ENCODE measurements around the gene FKBP1A. TPM values are rescaled to one million over a fixed set of nuclear protein-coding genes. Genes with fewer than 3 reads are reported as not detected.

Gene FKBP1A
- total and polyA plus RNA-seq, 9 of the 15 experiments (the other 6 are each of a cell fraction or from before 2014, with no cell fraction given), result 48.8 to 502 (median 89.6) TPM

DNA sequence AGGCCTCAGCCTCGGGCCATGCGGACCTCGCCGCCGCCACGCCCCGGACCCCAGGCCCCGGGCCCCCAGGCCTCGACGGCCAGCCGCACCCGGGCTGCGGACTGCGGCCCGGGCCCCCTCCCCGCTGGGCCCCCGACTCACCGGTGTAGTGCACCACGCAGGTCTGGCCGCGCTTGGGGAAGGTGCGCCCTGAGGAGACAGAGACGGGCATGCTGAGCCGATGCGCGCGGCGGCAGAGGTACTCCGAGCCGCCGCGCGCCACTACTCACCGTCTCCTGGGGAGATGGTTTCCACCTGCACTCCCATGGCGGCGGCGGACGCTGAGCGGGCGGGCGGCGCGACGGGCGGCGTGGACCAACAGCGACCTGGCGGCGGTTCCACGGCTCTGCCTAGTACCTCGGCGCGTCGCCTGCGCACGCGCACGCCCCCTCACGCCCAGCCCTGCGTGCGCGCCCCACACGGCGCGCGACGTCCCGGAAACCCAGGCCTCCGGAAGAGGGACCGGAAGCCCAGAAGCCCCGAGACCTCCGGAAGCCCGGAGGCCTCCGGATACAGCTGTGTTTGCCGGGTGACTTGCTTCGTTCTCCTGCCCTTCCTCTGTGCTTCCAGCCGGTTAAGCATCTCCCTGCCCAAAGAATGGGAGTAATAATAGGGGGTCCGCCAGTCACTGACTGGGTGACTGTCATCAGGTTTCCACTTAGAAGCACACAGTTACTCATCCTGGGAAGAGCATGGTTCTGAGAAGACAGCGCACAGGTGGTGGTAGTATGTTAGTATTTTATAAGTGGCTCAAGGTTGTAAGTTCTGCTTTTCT lies at the start of gene FKBP1A (continued):
- TF ChIP-seq ID3 (CRISPR knock-in tag; IDR thresholded peaks at IDR 0.05), result no peak
- TF ChIP-seq ID3 (tag; IDR thresholded peaks at IDR 0.05), result no peak
- TF ChIP-seq STAT5B (CRISPR knock-in tag; IDR thresholded peaks at IDR 0.05), result no peak
- TF ChIP-seq ZC3H8 (IDR thresholded peaks at IDR 0.05), result no peak
- TF ChIP-seq CBX3 (IDR thresholded peaks at IDR 0.05; ENCODE audit: borderline replicate concordance in 1 of 2, low read length in 2 of 2), result no peak
- no peak for TF ChIP-seq RBM39 (optimal IDR thresholded peaks at IDR 0.05; ENCODE audit: low read depth, low read length)
- TF ChIP-seq, protein P1, sequence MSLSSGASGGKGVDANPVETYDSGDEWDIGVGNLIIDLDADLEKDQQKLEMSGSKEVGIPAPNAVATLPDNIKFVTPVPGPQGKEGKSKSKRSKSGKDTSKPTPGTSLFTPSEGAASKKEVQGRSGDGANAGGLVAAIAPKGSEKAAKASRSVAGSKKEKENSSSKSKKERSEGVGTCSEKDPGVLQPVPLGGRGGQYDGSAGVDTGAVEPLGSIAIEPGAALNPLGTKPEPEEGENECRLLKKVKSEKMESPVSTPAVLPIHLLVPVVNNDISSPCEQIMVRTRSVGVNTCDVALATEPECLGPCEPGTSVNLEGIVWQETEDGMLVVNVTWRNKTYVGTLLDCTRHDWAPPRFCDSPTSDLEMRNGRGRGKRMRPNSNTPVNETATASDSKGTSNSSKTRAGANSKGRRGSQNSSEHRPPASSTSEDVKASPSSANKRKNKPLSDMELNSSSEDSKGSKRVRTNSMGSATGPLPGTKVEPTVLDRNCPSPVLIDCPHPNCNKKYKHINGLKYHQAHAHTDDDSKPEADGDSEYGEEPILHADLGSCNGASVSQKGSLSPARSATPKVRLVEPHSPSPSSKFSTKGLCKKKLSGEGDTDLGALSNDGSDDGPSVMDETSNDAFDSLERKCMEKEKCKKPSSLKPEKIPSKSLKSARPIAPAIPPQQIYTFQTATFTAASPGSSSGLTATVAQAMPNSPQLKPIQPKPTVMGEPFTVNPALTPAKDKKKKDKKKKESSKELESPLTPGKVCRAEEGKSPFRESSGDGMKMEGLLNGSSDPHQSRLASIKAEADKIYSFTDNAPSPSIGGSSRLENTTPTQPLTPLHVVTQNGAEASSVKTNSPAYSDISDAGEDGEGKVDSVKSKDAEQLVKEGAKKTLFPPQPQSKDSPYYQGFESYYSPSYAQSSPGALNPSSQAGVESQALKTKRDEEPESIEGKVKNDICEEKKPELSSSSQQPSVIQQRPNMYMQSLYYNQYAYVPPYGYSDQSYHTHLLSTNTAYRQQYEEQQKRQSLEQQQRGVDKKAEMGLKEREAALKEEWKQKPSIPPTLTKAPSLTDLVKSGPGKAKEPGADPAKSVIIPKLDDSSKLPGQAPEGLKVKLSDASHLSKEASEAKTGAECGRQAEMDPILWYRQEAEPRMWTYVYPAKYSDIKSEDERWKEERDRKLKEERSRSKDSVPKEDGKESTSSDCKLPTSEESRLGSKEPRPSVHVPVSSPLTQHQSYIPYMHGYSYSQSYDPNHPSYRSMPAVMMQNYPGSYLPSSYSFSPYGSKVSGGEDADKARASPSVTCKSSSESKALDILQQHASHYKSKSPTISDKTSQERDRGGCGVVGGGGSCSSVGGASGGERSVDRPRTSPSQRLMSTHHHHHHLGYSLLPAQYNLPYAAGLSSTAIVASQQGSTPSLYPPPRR (CRISPR knock-in tag; IDR thresholded peaks at IDR 0.05; ENCODE audit: borderline replicate concordance), result no peak
- TF ChIP-seq HNRNPUL1 (IDR thresholded peaks at IDR 0.05; ENCODE audit: low read length), result no peak
- no peak for TF ChIP-seq NCOR1 (IDR thresholded peaks at IDR 0.05)
- no peak for TF ChIP-seq ETS2 (tag; IDR thresholded peaks at IDR 0.05; ENCODE audit: borderline replicate concordance, poor library complexity, severe bottlenecking)
- TF ChIP-seq GATAD2A (IDR thresholded peaks at IDR 0.05), result no peak
- no peak for TF ChIP-seq SMARCB1 (IDR thresholded peaks at IDR 0.05; ENCODE audit: insufficient read length, low read depth)
- no peak for TF ChIP-seq ARID1B (IDR thresholded peaks at IDR 0.05)
- no peak for TF ChIP-seq BDP1 (IDR thresholded peaks at IDR 0.05; ENCODE audit: insufficient read depth, insufficient read length)
- no peak for TF ChIP-seq HBP1 (CRISPR knock-in tag; IDR thresholded peaks at IDR 0.05)
- TF ChIP-seq, protein P2, sequence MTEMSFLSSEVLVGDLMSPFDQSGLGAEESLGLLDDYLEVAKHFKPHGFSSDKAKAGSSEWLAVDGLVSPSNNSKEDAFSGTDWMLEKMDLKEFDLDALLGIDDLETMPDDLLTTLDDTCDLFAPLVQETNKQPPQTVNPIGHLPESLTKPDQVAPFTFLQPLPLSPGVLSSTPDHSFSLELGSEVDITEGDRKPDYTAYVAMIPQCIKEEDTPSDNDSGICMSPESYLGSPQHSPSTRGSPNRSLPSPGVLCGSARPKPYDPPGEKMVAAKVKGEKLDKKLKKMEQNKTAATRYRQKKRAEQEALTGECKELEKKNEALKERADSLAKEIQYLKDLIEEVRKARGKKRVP (CRISPR knock-in tag; IDR thresholded peaks at IDR 0.05), result no peak
- no peak; the same call in 1 of the 2 replicates for TF ChIP-seq KLF1 (tag; IDR thresholded peaks at IDR 0.05)
- TF ChIP-seq E2F8 (IDR thresholded peaks at IDR 0.05; ENCODE audit: low read depth, partially characterized antibody), result peak; percentile 85

Data from K562 (cell line).